CD4-positive, CD25-positive, alpha-beta regulatory T cell (primary cell): ENCODE data around the gene MMP21. TPM values are rescaled to one million over a fixed set of nuclear protein-coding genes. Genes with fewer than 3 reads are reported as not detected.
A peak's percentile ranks its signal among the peaks of the same experiment; 100 is the strongest.

Source experiments
- ATAC-seq, 2 donors: fragments of 150-1000 bp; cut with Tn5 transposase; one replicate each; pipeline ENCODE4 v1.10.0; 2021; ENCODE audit warnings: low read depth in 2 of 2, moderate number of reproducible peaks in 2 of 2, moderate library complexity in 1 of 2
- DNase-seq, 3 donors: peaks; one replicate each; pipeline versions ENCODE4 v3.0.0 to v3.0.0-alpha.2; 2012 to 2022; ENCODE audit warnings: mixed read lengths in 1 of 3
- H3K27ac ChIP-seq: one replicate; pipeline ENCODE4 v1.7.0; 2013; ENCODE audit warnings: mild to moderate bottlenecking, low read length; ENCODE audit not compliant: insufficient read depth, poor library complexity, severe bottlenecking
- H3K27me3 ChIP-seq: one replicate; pipeline ENCODE4 v1.7.0; 2013; ENCODE audit warnings: low read length; ENCODE audit not compliant: control insufficient read depth, insufficient read depth
- H3K36me3 ChIP-seq: one replicate; pipeline ENCODE4 v1.7.0; 2013; ENCODE audit warnings: mild to moderate bottlenecking, low read length, moderate library complexity; ENCODE audit not compliant: control insufficient read depth, insufficient read depth
- H3K4me1 ChIP-seq: 2 replicates; pipeline ENCODE4 v1.7.0; 2013; ENCODE audit warnings: mild to moderate bottlenecking, low read length; ENCODE audit not compliant: insufficient read depth, control insufficient read depth, poor library complexity, severe bottlenecking
- H3K4me3 ChIP-seq: one replicate; pipeline ENCODE4 v1.7.0; 2013; ENCODE audit warnings: low read depth, mild to moderate bottlenecking, low read length, moderate library complexity
- H3K9me3 ChIP-seq, 2 experiments: 1 replicate in 1 of 2; 2 replicates in 1 of 2; pipeline ENCODE4 v1.7.0; 2013; ENCODE audit warnings: low read length in 2 of 2, mild to moderate bottlenecking in 1 of 2, moderate library complexity in 1 of 2; ENCODE audit not compliant: control insufficient read depth in 2 of 2
- H3K27ac Mint-ChIP-seq, 3 donors: one replicate each; pipeline ENCODE4 v1.8.0; 2020 to 2022; ENCODE audit warnings: mild to moderate bottlenecking in 3 of 3, mixed read lengths in 3 of 3, moderate library complexity in 2 of 3
- H3K27me3 Mint-ChIP-seq: one replicate; pipeline ENCODE4 v1.8.0; 2022; ENCODE audit warnings: mild to moderate bottlenecking, mixed read lengths
- H3K36me3 Mint-ChIP-seq: one replicate; pipeline ENCODE4 v1.8.0; 2020; ENCODE audit warnings: mixed read lengths
- H3K4me1 Mint-ChIP-seq, 4 donors: one replicate each; pipeline ENCODE4 v1.8.0; 2020 to 2022; ENCODE audit warnings: mixed read lengths in 4 of 4, mild to moderate bottlenecking in 1 of 4
- H3K4me3 Mint-ChIP-seq, 4 donors: one replicate each; pipeline ENCODE4 v1.8.0; 2020 to 2022; ENCODE audit warnings: mild to moderate bottlenecking in 4 of 4, mixed read lengths in 4 of 4, moderate library complexity in 3 of 4
- H3K9me3 Mint-ChIP-seq, 7 donors: one replicate each; pipeline ENCODE4 v1.8.0; 2020 to 2022; ENCODE audit warnings: mixed read lengths in 7 of 7, mild to moderate bottlenecking in 3 of 7, moderate library complexity in 2 of 7
- polyA plus RNA-seq, 4 donors: library from polyadenylated mRNA; unstranded; fragments of 300-500 nt; fragmentation: Illumina TruSeq; gene quantifications; one replicate each; pipeline ENCODE4 v1.2.3, GENCODE V29; 2021
- total RNA-seq: library from RNA; stranded (reverse); gene quantifications from one replicate; pipeline ENCODE4 v1.2.3, GENCODE V29; 2022

MMP21 gene
- total and polyA plus RNA-seq, 5 donors from 2014 or later, result 0.14 to 0.59 TPM; not detected in 3

GRCh38 chr10:125799451-125800182 lies 24.0 kb upstream of the MMP21 start:
- peaks cover 0 to 5% (median 0%) of the 10 kb centered on the region in 4 donors for H3K4me1 Mint-ChIP-seq
- no peaks in the 10 kb centered on the region for H3K27me3 ChIP-seq
- H3K27ac Mint-ChIP-seq, result peak overlapping the region in 1 of 3 donors; percentile 77
- H3K4me3 Mint-ChIP-seq, result no peak overlapping the region
- H3K36me3 ChIP-seq, result peaks cover 42% of the 10 kb centered on the region
- no peak overlapping the region for H3K4me3 ChIP-seq
- H3K27me3 Mint-ChIP-seq, result no peaks in the 10 kb centered on the region
- ATAC-seq (no peak), DNase-seq (no peak)
- no peaks in the 10 kb centered on the region for H3K4me1 ChIP-seq
- no peak overlapping the region for H3K27ac ChIP-seq
- H3K36me3 Mint-ChIP-seq, result peaks cover 21% of the 10 kb centered on the region
- no peaks in the 10 kb centered on the region for H3K9me3 Mint-ChIP-seq
- no peaks in the 10 kb centered on the region for H3K9me3 ChIP-seq

- Histone ChIP-seq H3K36me3 (peaks cover 49% of the 10 kb centered on the region), H3K4me1 (no peaks in the 10 kb centered on the region), H3K9me3 (no peaks in the 10 kb centered on the region), H3K4me3 (no peak overlapping the region), H3K27ac (no peak overlapping the region), H3K27me3 (no peaks in the 10 kb centered on the region)
- H3K4me3 Mint-ChIP-seq, result no peak overlapping the region
- H3K9me3 Mint-ChIP-seq, result no peaks in the 10 kb centered on the region
- H3K27me3 Mint-ChIP-seq, result no peaks in the 10 kb centered on the region
- H3K4me1 Mint-ChIP-seq, result peaks cover 0 to 5% (median 0%) of the 10 kb centered on the region in 4 donors
- DNase-seq, result no peak
- H3K27ac Mint-ChIP-seq, result peak overlapping the region in 1 of 3 donors; percentile 78
- no peak for ATAC-seq
- peaks cover 29% of the 10 kb centered on the region for H3K36me3 Mint-ChIP-seq
These were observed 22.5 kb upstream of the MMP21 start for GRCh38 chr10:125797994-125798662.

- no peak for DNase-seq
- no peak overlapping the region for H3K4me3 ChIP-seq
- no peak overlapping the region for H3K4me3 Mint-ChIP-seq
- peaks cover 54% of the 10 kb centered on the region for H3K36me3 ChIP-seq
- ATAC-seq, result no peak
- H3K36me3 Mint-ChIP-seq, result peaks cover 33% of the 10 kb centered on the region
- H3K9me3 Mint-ChIP-seq, result no peaks in the 10 kb centered on the region
- H3K27ac ChIP-seq, result no peak overlapping the region
- no peaks in the 10 kb centered on the region for H3K4me1 ChIP-seq
- no peaks in the 10 kb centered on the region for H3K9me3 ChIP-seq
- H3K27me3 Mint-ChIP-seq, result no peaks in the 10 kb centered on the region
- peak overlapping the region in 1 of 3 donors; percentile 78 for H3K27ac Mint-ChIP-seq
- H3K27me3 ChIP-seq, result no peaks in the 10 kb centered on the region
- peaks cover 0 to 5% (median 0%) of the 10 kb centered on the region in 4 donors for H3K4me1 Mint-ChIP-seq
These were observed 21.8 kb upstream of the MMP21 start for GRCh38 chr10:125797424-125797823.

- Mint-ChIP-seq H3K4me1 (peaks cover 0 to 5% (median 0%) of the 10 kb centered on the region in 4 donors), H3K4me3 (no peak overlapping the region), H3K27ac (no peak overlapping the region), H3K27me3 (no peaks in the 10 kb centered on the region), H3K36me3 (peaks cover 38% of the 10 kb centered on the region), H3K9me3 (no peaks in the 10 kb centered on the region)
- DNase-seq, result no peak
- ATAC-seq, result no peak
- H3K9me3 ChIP-seq, result no peaks in the 10 kb centered on the region
- H3K36me3 ChIP-seq, result peaks cover 64% of the 10 kb centered on the region
- no peaks in the 10 kb centered on the region for H3K27me3 ChIP-seq
- H3K4me1 ChIP-seq, result no peaks in the 10 kb centered on the region
- no peak overlapping the region for H3K4me3 ChIP-seq
- H3K27ac ChIP-seq, result no peak overlapping the region
These were observed 20.1 kb upstream of the MMP21 start for GRCh38 chr10:125795637-125796190.

- H3K36me3 Mint-ChIP-seq, result peaks cover 39% of the 10 kb centered on the region
- Histone ChIP-seq H3K4me1 (no peaks in the 10 kb centered on the region), H3K4me3 (no peak overlapping the region), H3K27me3 (no peaks in the 10 kb centered on the region), H3K36me3 (peaks cover 64% of the 10 kb centered on the region), H3K27ac (no peak overlapping the region), H3K9me3 (no peaks in the 10 kb centered on the region)
- DNase-seq, result no peak
- H3K4me1 Mint-ChIP-seq, result peaks cover 0 to 7% (median 1%) of the 10 kb centered on the region in 4 donors
- no peaks in the 10 kb centered on the region for H3K9me3 Mint-ChIP-seq
- no peak overlapping the region for H3K27ac Mint-ChIP-seq
- H3K4me3 Mint-ChIP-seq, result no peak overlapping the region
- H3K27me3 Mint-ChIP-seq, result no peaks in the 10 kb centered on the region
- no peak for ATAC-seq
These were observed 19.5 kb upstream of the MMP21 start for GRCh38 chr10:125795128-125795527.

- no peaks in the 10 kb centered on the region for H3K9me3 Mint-ChIP-seq
- H3K36me3 Mint-ChIP-seq, result peaks cover 38% of the 10 kb centered on the region
- H3K27me3 Mint-ChIP-seq, result no peaks in the 10 kb centered on the region
- peak overlapping the region in 1 of 4 donors; percentile 39 for H3K4me3 Mint-ChIP-seq
- Histone ChIP-seq H3K27me3 (no peaks in the 10 kb centered on the region), H3K4me3 (no peak overlapping the region), H3K4me1 (peaks cover 11% of the 10 kb centered on the region), H3K36me3 (peaks cover 57% of the 10 kb centered on the region), H3K27ac (no peak overlapping the region), H3K9me3 (no peaks in the 10 kb centered on the region)
- no peak for ATAC-seq
- peaks cover 3 to 22% (median 11%) of the 10 kb centered on the region in 4 donors for H3K4me1 Mint-ChIP-seq
- H3K27ac Mint-ChIP-seq, result peak overlapping the region in 1 of 3 donors; percentile 31
- DNase-seq, result no peak
These were observed 17.0 kb upstream of the MMP21 start for GRCh38 chr10:125792342-125793300.
